Astrocyte (in vitro differentiated cells and primary cell): ENCODE results near the gene KIF26B. TPM values are rescaled to one million over a fixed set of nuclear protein-coding genes. Genes with fewer than 3 reads are reported as not detected.

ENCODE experiments used
- DNase-seq: peaks from one replicate; pipeline ENCODE4 v3.0.0-alpha.2; 2010; ENCODE audit warnings: low read depth
- FAIRE-seq: peaks from 2 replicates; lab custom pipeline; 2011; peaks lifted over from hg19 to GRCh38; lab: Jason Lieb, UNC
- H2AFZ ChIP-seq: 2 replicates; pipeline ENCODE4 v1.6.0; 2012; ENCODE audit warnings: low read depth, low read length, inconsistent platforms
- H3K27ac ChIP-seq: 2 replicates; pipeline ENCODE4 v1.5.1; 2011; ENCODE audit warnings: low read depth, low read length, inconsistent platforms
- H3K27me3 ChIP-seq: 2 replicates; pipeline ENCODE4 v1.6.0; 2011; ENCODE audit warnings: low read length, inconsistent platforms; ENCODE audit not compliant: insufficient read depth
- H3K36me3 ChIP-seq: 2 replicates; pipeline ENCODE4 v1.5.1; 2011; ENCODE audit warnings: low read length, inconsistent platforms; ENCODE audit not compliant: insufficient read depth
- H3K4me1 ChIP-seq: 2 replicates; pipeline ENCODE4 v1.5.1; 2011; ENCODE audit warnings: low read length, inconsistent platforms; ENCODE audit not compliant: insufficient read depth
- H3K4me2 ChIP-seq: 2 replicates; pipeline ENCODE4 v1.6.0; 2012; ENCODE audit warnings: low read length, inconsistent platforms
- H3K4me3 ChIP-seq: 2 replicates; pipeline ENCODE4 v1.5.1; 2011; ENCODE audit warnings: low read depth, mild to moderate bottlenecking, low read length, inconsistent platforms; ENCODE audit not compliant: insufficient read depth
- H3K79me2 ChIP-seq: 2 replicates; pipeline ENCODE4 v1.6.0; 2012; ENCODE audit warnings: mild to moderate bottlenecking, low read length, inconsistent platforms; ENCODE audit not compliant: insufficient read depth
- H3K9ac ChIP-seq: 2 replicates; pipeline ENCODE4 v1.6.0; 2012; ENCODE audit warnings: mild to moderate bottlenecking, low read length, inconsistent platforms
- H3K9me3 ChIP-seq: 2 replicates; pipeline ENCODE4 v1.5.1; 2012; ENCODE audit warnings: low read depth, mild to moderate bottlenecking, low read length, inconsistent platforms; ENCODE audit not compliant: insufficient read depth
- H4K20me1 ChIP-seq: 2 replicates; pipeline ENCODE4 v1.6.0; 2012; ENCODE audit warnings: low read length, inconsistent platforms; ENCODE audit not compliant: insufficient read depth
- H3K27ac Mint-ChIP-seq: one replicate; pipeline ENCODE4 v1.8.0; 2021; ENCODE audit warnings: mild to moderate bottlenecking, mixed read lengths; ENCODE audit not compliant: unreplicated experiment
- H3K27me3 Mint-ChIP-seq: one replicate; pipeline ENCODE4 v1.8.0; 2021; ENCODE audit warnings: low read depth, mixed read lengths; ENCODE audit not compliant: unreplicated experiment
- H3K36me3 Mint-ChIP-seq: one replicate; pipeline ENCODE4 v1.8.0; 2021; ENCODE audit warnings: low read depth, mixed read lengths; ENCODE audit not compliant: unreplicated experiment
- H3K4me1 Mint-ChIP-seq: one replicate; pipeline ENCODE4 v1.8.0; 2021; ENCODE audit warnings: low read depth, mixed read lengths; ENCODE audit not compliant: unreplicated experiment
- H3K4me3 Mint-ChIP-seq: one replicate; pipeline ENCODE4 v1.8.0; 2021; ENCODE audit warnings: mild to moderate bottlenecking, moderate library complexity, mixed read lengths; ENCODE audit not compliant: unreplicated experiment
- H3K9me3 Mint-ChIP-seq: one replicate; pipeline ENCODE4 v1.8.0; 2021; ENCODE audit warnings: mild to moderate bottlenecking, mixed read lengths; ENCODE audit not compliant: unreplicated experiment
- CTCF ChIP-seq: IDR thresholded peaks from 2 replicates; pipeline ENCODE4 v1.5.1; 2011; ENCODE audit warnings: low read depth, mild to moderate bottlenecking, inconsistent platforms, low read length, moderate library complexity; ENCODE audit not compliant: insufficient read depth
- EZH2 ChIP-seq: IDR thresholded peaks from 2 replicates; pipeline ENCODE4 v1.6.1; 2012; ENCODE audit warnings: mild to moderate bottlenecking, low read length, inconsistent platforms; ENCODE audit not compliant: insufficient read depth
- total RNA-seq: library from RNA; stranded (reverse); gene quantifications from 2 replicates; pipeline ENCODE4 v1.2.1, GENCODE V29; 2021

KIF26B gene
- total RNA-seq, 1 donor from 2014 or later = 6.8 TPM

- Histone ChIP-seq H3K4me2 (no peak overlapping the region), H3K4me3 (no peak overlapping the region), H3K9ac (no peak overlapping the region), H3K9me3 (no peaks in the 10 kb centered on the region), H3K4me1 (peaks cover 9% of the 10 kb centered on the region), H3K27ac (no peak overlapping the region), H3K27me3 (no peaks in the 10 kb centered on the region), H2AFZ (no peak overlapping the region), H4K20me1 (peaks cover 4% of the 10 kb centered on the region), H3K79me2 (no peaks in the 10 kb centered on the region), H3K36me3 (no peaks in the 10 kb centered on the region)
- DNase-seq (no peak), FAIRE-seq (no peak)
- no peaks in the 10 kb centered on the region for H3K36me3 Mint-ChIP-seq
- H3K9me3 Mint-ChIP-seq = no peaks in the 10 kb centered on the region
- no peak overlapping the region for H3K27ac Mint-ChIP-seq
- TF ChIP-seq EZH2 (no peak), CTCF (no peak)
- peaks cover 10% of the 10 kb centered on the region for H3K27me3 Mint-ChIP-seq
- no peak overlapping the region for H3K4me3 Mint-ChIP-seq
- peaks cover 3% of the 10 kb centered on the region for H3K4me1 Mint-ChIP-seq
Measured at GRCh38 chr1:245503548-245503947, 348.8 kb downstream of the KIF26B start.

- peaks cover 5% of the 10 kb centered on the region for H4K20me1 ChIP-seq
- DNase-seq (no peak), FAIRE-seq (no peak)
- H3K4me1 ChIP-seq = peaks cover 5% of the 10 kb centered on the region
- H3K4me3 ChIP-seq = no peak overlapping the region
- H3K9ac ChIP-seq = no peak overlapping the region
- no peaks in the 10 kb centered on the region for H3K36me3 ChIP-seq
- Mint-ChIP-seq H3K4me3 (no peak overlapping the region), H3K4me1 (peaks cover 6% of the 10 kb centered on the region), H3K36me3 (no peaks in the 10 kb centered on the region), H3K27ac (no peak overlapping the region), H3K9me3 (peaks cover under 1% of the 10 kb centered on the region), H3K27me3 (peaks cover 18% of the 10 kb centered on the region)
- H3K4me2 ChIP-seq = no peak overlapping the region
- H3K27ac ChIP-seq = no peak overlapping the region
- H2AFZ ChIP-seq = no peak overlapping the region
- no peak for TF ChIP-seq CTCF
- no peak for TF ChIP-seq EZH2
- peaks cover 10% of the 10 kb centered on the region for H3K27me3 ChIP-seq
- no peaks in the 10 kb centered on the region for H3K9me3 ChIP-seq
- H3K79me2 ChIP-seq = no peaks in the 10 kb centered on the region
Measured at GRCh38 chr1:245510144-245510543, 355.4 kb downstream of the KIF26B start.

GRCh38 chr1:245512181-245512888 is 357.6 kb downstream of the KIF26B start:
- DNase-seq (no peak), FAIRE-seq (no peak)
- peak overlapping the region; percentile 15 for H3K27ac Mint-ChIP-seq
- Histone ChIP-seq H3K79me2 (no peaks in the 10 kb centered on the region), H3K27ac (no peak overlapping the region), H3K9ac (peak overlapping the region; percentile 1), H3K4me1 (peaks cover 5% of the 10 kb centered on the region), H2AFZ (no peak overlapping the region), H3K36me3 (no peaks in the 10 kb centered on the region), H3K4me2 (peak overlapping the region; percentile 75), H4K20me1 (peaks cover 5% of the 10 kb centered on the region), H3K4me3 (peak overlapping the region; percentile 24), H3K27me3 (peaks cover 10% of the 10 kb centered on the region), H3K9me3 (no peaks in the 10 kb centered on the region)
- peaks cover 15% of the 10 kb centered on the region for H3K27me3 Mint-ChIP-seq
- no peak overlapping the region for H3K4me3 Mint-ChIP-seq
- H3K9me3 Mint-ChIP-seq = peaks cover 2% of the 10 kb centered on the region
- peaks cover 6% of the 10 kb centered on the region for H3K4me1 Mint-ChIP-seq
- H3K36me3 Mint-ChIP-seq = peaks cover 2% of the 10 kb centered on the region
- no peak for TF ChIP-seq EZH2
